GM23338 (cell line): ENCODE results near the gene HBM. TPM values are rescaled to one million over a fixed set of nuclear protein-coding genes. Genes with fewer than 3 reads are reported as not detected.

Experiments used
- ATAC-seq: fragments of 200-7000 bp; cut with Tn5 transposase; 3 replicates; pipeline ENCODE4 v1.9.1; 2020
- DNase-seq: peaks from one replicate; pipeline ENCODE4 v3.0.0-alpha.2; 2015; ENCODE audit warnings: low spot score
- H2AFZ ChIP-seq: fragments of 200-600 bp; sonication (generic); 2 replicates; pipeline ENCODE4 v1.8.0; 2016; ENCODE audit warnings: antibody characterized with exemption, mild to moderate bottlenecking, moderate library complexity
- H3F3A ChIP-seq: fragments of 200-600 bp; sonication (generic); replicated peaks from 2 replicates; pipeline ENCODE4 v1.8.0; 2017; ENCODE audit warnings: antibody characterized with exemption, mixed run types, low read depth
- H3K27ac ChIP-seq: fragments of 200-600 bp; sonication (generic); 2 replicates; pipeline ENCODE4 v1.6.1; 2016; ENCODE audit warnings: low read depth
- H3K27me3 ChIP-seq: fragments of 200-600 bp; sonication (generic); 2 replicates; pipeline ENCODE4 v1.8.0; 2016; ENCODE audit warnings: mild to moderate bottlenecking, mixed run types, moderate library complexity; ENCODE audit not compliant: insufficient read depth
- H3K36me3 ChIP-seq: fragments of 200-600 bp; sonication (generic); 2 replicates; pipeline ENCODE4 v1.8.0; 2016; ENCODE audit warnings: mild to moderate bottlenecking; ENCODE audit not compliant: insufficient read depth
- H3K4me1 ChIP-seq: fragments of 200-600 bp; sonication (generic); 2 replicates; pipeline ENCODE4 v1.8.0; 2016; ENCODE audit warnings: mild to moderate bottlenecking, moderate library complexity; ENCODE audit not compliant: insufficient read depth
- H3K4me2 ChIP-seq: fragments of 200-600 bp; sonication (generic); 2 replicates; pipeline ENCODE4 v1.7.1; 2017; ENCODE audit warnings: mixed run types
- H3K4me3 ChIP-seq: fragments of 200-600 bp; sonication (generic); 2 replicates; pipeline ENCODE4 v1.6.1; 2016; ENCODE audit warnings: mixed run types
- H3K79me2 ChIP-seq: fragments of 200-600 bp; sonication (generic); replicated peaks from 2 replicates; pipeline ENCODE4 v1.8.0; 2017; ENCODE audit warnings: mild to moderate bottlenecking; ENCODE audit not compliant: insufficient read depth
- H3K9me2 ChIP-seq: fragments of 200-600 bp; sonication (generic); 2 replicates; pipeline ENCODE4 v1.8.0; 2017; ENCODE audit not compliant: insufficient read depth
- H4K20me1 ChIP-seq: fragments of 200-600 bp; sonication (generic); replicated peaks from 2 replicates; pipeline ENCODE4 v1.8.0; 2017; ENCODE audit warnings: mild to moderate bottlenecking; ENCODE audit not compliant: insufficient read depth
- H3K27ac Mint-ChIP-seq: 2 replicates; pipeline ENCODE4 v1.8.0; 2020; ENCODE audit warnings: inconsistent platforms, mild to moderate bottlenecking, moderate library complexity, mixed read lengths
- H3K27me3 Mint-ChIP-seq: 3 replicates; pipeline ENCODE4 v1.8.0; 2022; ENCODE audit warnings: low read depth, mild to moderate bottlenecking, moderate library complexity, mixed read lengths, inconsistent platforms; ENCODE audit not compliant: insufficient read depth, poor library complexity
- H3K36me3 Mint-ChIP-seq: 3 replicates; pipeline ENCODE4 v1.8.0; 2021; ENCODE audit warnings: low read depth, mild to moderate bottlenecking, inconsistent platforms, moderate library complexity, mixed read lengths
- H3K4me1 Mint-ChIP-seq: 3 replicates; pipeline ENCODE4 v1.8.0; 2020; ENCODE audit warnings: mild to moderate bottlenecking, inconsistent platforms, mixed read lengths
- H3K4me3 Mint-ChIP-seq: 3 replicates; pipeline ENCODE4 v1.8.0; 2021; ENCODE audit warnings: moderate library complexity, mild to moderate bottlenecking, inconsistent platforms, mixed read lengths
- H3K9me3 Mint-ChIP-seq: 3 replicates; pipeline ENCODE4 v1.8.0; 2020; ENCODE audit warnings: moderate library complexity, mild to moderate bottlenecking, inconsistent platforms, mixed read lengths
- CTCF ChIP-seq, 2 experiments: fragments of 200-600 bp in 1 of 2; sonication (generic) in 1 of 2; conservative IDR thresholded peaks; 2 replicates each; pipeline versions ENCODE4 v1.5.1 to v1.6.1; 2016 to 2017; ENCODE audit warnings: antibody characterized with exemption in 2 of 2, low read depth in 2 of 2, mild to moderate bottlenecking in 2 of 2, moderate library complexity in 1 of 2
- ETS1 ChIP-seq: IDR thresholded peaks from 2 replicates; pipeline ENCODE4 v1.6.1; 2016; ENCODE audit warnings: antibody characterized with exemption
- EZH2 ChIP-seq: fragments of 200-600 bp; sonication (generic); IDR thresholded peaks from one replicate; pipeline ENCODE4 v1.8.0; 2017; ENCODE audit warnings: antibody characterized with exemption, mild to moderate bottlenecking, low read depth; ENCODE audit not compliant: unreplicated experiment
- EZH2phosphoT487 ChIP-seq: fragments of 200-600 bp; sonication (generic); IDR thresholded peaks from one replicate; pipeline ENCODE4 v1.8.1; 2018; ENCODE audit warnings: antibody characterized with exemption; ENCODE audit not compliant: unreplicated experiment
- NANOG ChIP-seq: IDR thresholded peaks from 2 replicates; pipeline ENCODE4 v1.6.1; 2016; ENCODE audit warnings: antibody characterized with exemption, borderline replicate concordance
- POLR2AphosphoS5 ChIP-seq: IDR thresholded peaks from 2 replicates; pipeline ENCODE4 v1.6.1; 2016; ENCODE audit warnings: antibody characterized with exemption, low read depth
- ZNF114 ChIP-seq: fragments of 250-450 bp; sonication (Bioruptor Pico); IDR thresholded peaks from 2 replicates; pipeline ENCODE4 v1.5.0; 2020; ENCODE audit warnings: mild to moderate bottlenecking, moderate library complexity
- ZNF331 ChIP-seq: fragments of 250-450 bp; sonication (Bioruptor Pico); IDR thresholded peaks from 2 replicates; pipeline ENCODE4 v1.5.0; 2020; ENCODE audit warnings: low read depth, mild to moderate bottlenecking, moderate library complexity
- polyA plus RNA-seq: library from polyadenylated mRNA; unstranded; fragments of >200 nt; fragmentation: Nextera tagmentation; extraction: Ambion mirVana; gene quantifications from 2 replicates; pipeline ENCODE4 v1.2.1, GENCODE V29; 2016
- total RNA-seq: library from RNA; depleted of rRNA; stranded (reverse); fragments of >200 nt; shearing (Covaris generic); gene quantifications from 2 replicates; pipeline ENCODE4 v1.2.3, GENCODE V29; 2014
- TF ChIP-seq, protein P1 (sequence below): IDR thresholded peaks from one replicate; pipeline ENCODE4 v1.6.1; 2018; ENCODE audit warnings: antibody characterized with exemption; ENCODE audit not compliant: unreplicated experiment

The HBM gene
- total and polyA plus RNA-seq, 2 experiments from 2014 or later: not detected

DNA sequence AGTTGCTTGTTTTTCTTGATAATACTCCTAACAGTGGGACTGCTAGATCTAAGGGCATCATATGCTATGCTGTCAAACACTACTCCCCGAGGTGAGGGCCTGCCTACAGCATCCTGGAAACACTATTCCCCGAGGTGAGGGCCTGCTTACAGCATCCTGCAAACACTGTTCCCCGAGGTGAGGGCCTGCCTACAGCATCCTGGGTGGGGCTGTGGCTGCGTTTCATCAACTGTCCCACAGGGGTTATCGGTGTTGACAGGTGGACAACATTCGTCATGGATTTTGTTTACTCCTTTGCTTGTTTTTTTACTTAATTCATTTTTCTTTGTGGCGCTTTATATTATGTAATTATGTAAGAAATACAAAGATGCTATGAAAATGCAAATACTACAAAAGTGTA, 49.8 kb upstream of the HBM start (continued):
- TF ChIP-seq, protein P1, sequence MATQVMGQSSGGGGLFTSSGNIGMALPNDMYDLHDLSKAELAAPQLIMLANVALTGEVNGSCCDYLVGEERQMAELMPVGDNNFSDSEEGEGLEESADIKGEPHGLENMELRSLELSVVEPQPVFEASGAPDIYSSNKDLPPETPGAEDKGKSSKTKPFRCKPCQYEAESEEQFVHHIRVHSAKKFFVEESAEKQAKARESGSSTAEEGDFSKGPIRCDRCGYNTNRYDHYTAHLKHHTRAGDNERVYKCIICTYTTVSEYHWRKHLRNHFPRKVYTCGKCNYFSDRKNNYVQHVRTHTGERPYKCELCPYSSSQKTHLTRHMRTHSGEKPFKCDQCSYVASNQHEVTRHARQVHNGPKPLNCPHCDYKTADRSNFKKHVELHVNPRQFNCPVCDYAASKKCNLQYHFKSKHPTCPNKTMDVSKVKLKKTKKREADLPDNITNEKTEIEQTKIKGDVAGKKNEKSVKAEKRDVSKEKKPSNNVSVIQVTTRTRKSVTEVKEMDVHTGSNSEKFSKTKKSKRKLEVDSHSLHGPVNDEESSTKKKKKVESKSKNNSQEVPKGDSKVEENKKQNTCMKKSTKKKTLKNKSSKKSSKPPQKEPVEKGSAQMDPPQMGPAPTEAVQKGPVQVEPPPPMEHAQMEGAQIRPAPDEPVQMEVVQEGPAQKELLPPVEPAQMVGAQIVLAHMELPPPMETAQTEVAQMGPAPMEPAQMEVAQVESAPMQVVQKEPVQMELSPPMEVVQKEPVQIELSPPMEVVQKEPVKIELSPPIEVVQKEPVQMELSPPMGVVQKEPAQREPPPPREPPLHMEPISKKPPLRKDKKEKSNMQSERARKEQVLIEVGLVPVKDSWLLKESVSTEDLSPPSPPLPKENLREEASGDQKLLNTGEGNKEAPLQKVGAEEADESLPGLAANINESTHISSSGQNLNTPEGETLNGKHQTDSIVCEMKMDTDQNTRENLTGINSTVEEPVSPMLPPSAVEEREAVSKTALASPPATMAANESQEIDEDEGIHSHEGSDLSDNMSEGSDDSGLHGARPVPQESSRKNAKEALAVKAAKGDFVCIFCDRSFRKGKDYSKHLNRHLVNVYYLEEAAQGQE: no peak
- TF ChIP-seq ZNF114 (CRISPR knock-in tag): no peak

- ATAC-seq (peak; percentile 99), DNase-seq (peak; percentile 95)
- Histone ChIP-seq H3F3A (0 out of 2 replicates have a peak, but pooled peaks cover 3% of the 10 kb centered on the region), H3K27me3 (no peaks in the 10 kb centered on the region), H3K4me2 (no peak overlapping the region), H2AFZ (no peak overlapping the region), H3K79me2 (no peaks in the 10 kb centered on the region), H3K36me3 (no peaks in the 10 kb centered on the region), H4K20me1 (peaks cover 8% of the 10 kb centered on the region), H3K4me3 (no peak overlapping the region), H3K4me1 (no peaks in the 10 kb centered on the region), H3K9me2 (no peaks in the 10 kb centered on the region), H3K27ac (no peak overlapping the region)
- no peak overlapping the region for H3K4me3 Mint-ChIP-seq
- H3K36me3 Mint-ChIP-seq: peaks cover 20% of the 10 kb centered on the region; the same call in 2 of the 3 replicates
- H3K27me3 Mint-ChIP-seq: peaks cover 4% of the 10 kb centered on the region
- H3K9me3 Mint-ChIP-seq: no peaks in the 10 kb centered on the region
- H3K4me1 Mint-ChIP-seq: peaks cover 13% of the 10 kb centered on the region
- TF ChIP-seq EZH2 (no peak), CTCF (conservative IDR thresholded peaks at IDR 0.05; ENCODE audit: low read depth in 2 of 2) (peak; percentile 77 to 83)
- no peak overlapping the region for H3K27ac Mint-ChIP-seq
Observed at GRCh38 chr16:117379-118365, 48.1 kb upstream of the HBM start.

DNA sequence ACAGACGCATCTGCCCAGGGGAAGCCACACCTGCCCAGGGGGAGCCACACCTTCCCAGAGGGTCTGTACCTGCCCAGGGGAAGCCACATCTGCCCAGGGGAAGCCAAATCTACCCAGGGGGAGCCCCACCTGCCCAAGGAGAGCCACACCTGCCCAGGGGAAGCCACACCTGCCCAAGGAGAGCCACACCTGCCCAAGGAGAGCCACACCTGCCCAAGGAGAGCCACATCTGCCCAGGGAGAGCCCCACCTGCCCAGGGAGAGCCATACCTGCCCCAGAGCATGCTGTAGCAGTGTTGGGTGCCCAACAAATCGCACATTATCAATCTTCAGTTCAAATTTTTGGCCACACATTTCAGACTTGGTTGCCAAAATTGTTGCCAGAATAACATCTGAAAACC, 46.9 kb upstream of the HBM start:
- DNase-seq: no peak
- Mint-ChIP-seq H3K4me3 (no peak overlapping the region), H3K4me1 (peaks cover 4% of the 10 kb centered on the region), H3K9me3 (no peaks in the 10 kb centered on the region), H3K27me3 (peaks cover 2% of the 10 kb centered on the region), H3K36me3 (peaks cover 20% of the 10 kb centered on the region; the same call in 2 of the 3 replicates), H3K27ac (no peak overlapping the region)
- Histone ChIP-seq H2AFZ (no peak overlapping the region), H3K36me3 (no peaks in the 10 kb centered on the region), H3K4me1 (no peaks in the 10 kb centered on the region), H3K27ac (no peak overlapping the region), H3K4me2 (no peak overlapping the region), H3K79me2 (no peaks in the 10 kb centered on the region), H4K20me1 (peaks cover 10% of the 10 kb centered on the region), H3K9me2 (no peaks in the 10 kb centered on the region), H3K4me3 (no peak overlapping the region), H3K27me3 (no peaks in the 10 kb centered on the region), H3F3A (0 out of 2 replicates have a peak, but pooled peaks cover 3% of the 10 kb centered on the region)
- ATAC-seq: no peak
- TF ChIP-seq NANOG (no peak), ZNF331 (CRISPR knock-in tag) (no peak), EZH2 (no peak), ETS1 (no peak), EZH2phosphoT487 (no peak), CTCF (conservative IDR thresholded peaks at IDR 0.05; ENCODE audit: low read depth in 2 of 2) (no peak), POLR2AphosphoS5 (no peak)
